Subcutaneous abdominal adipose tissue (tissue), 5 donors: ENCODE data around the gene IL5RA.

Experiments
- H3K27ac ChIP-seq: one replicate; pipeline ENCODE4 v1.7.0; 2013; ENCODE audit warnings: low read depth, mild to moderate bottlenecking, inconsistent platforms, low read length, moderate library complexity
- H3K27me3 ChIP-seq, 5 donors: one replicate each; pipeline ENCODE4 v1.7.0; 2013; ENCODE audit warnings: low read length in 5 of 5, inconsistent platforms in 1 of 5; ENCODE audit not compliant: control insufficient read depth in 5 of 5, insufficient read depth in 4 of 5
- H3K36me3 ChIP-seq, 5 donors: one replicate each; pipeline ENCODE4 v1.7.0; 2013; ENCODE audit warnings: low read length in 5 of 5; ENCODE audit not compliant: control insufficient read depth in 5 of 5, insufficient read depth in 5 of 5
- H3K4me1 ChIP-seq, 5 donors: one replicate each; pipeline ENCODE4 v1.7.0; 2013; ENCODE audit warnings: low read length in 5 of 5, mild to moderate bottlenecking in 3 of 5, moderate library complexity in 1 of 5; ENCODE audit not compliant: control insufficient read depth in 5 of 5, insufficient read depth in 5 of 5
- H3K4me3 ChIP-seq, 5 donors: one replicate each; pipeline ENCODE4 v1.7.0; 2013; ENCODE audit warnings: low read length in 5 of 5, low read depth in 1 of 5
- H3K9ac ChIP-seq, 5 donors: one replicate each; pipeline ENCODE4 v1.7.0; 2013; ENCODE audit warnings: low read length in 5 of 5, mild to moderate bottlenecking in 4 of 5, moderate library complexity in 3 of 5
- H3K9me3 ChIP-seq, 5 donors: one replicate each; pipeline ENCODE4 v1.7.0; 2013; ENCODE audit warnings: low read length in 5 of 5; ENCODE audit not compliant: control insufficient read depth in 5 of 5
- donor health status: healthy.
- donor health status: healthy.
- donor health status: healthy.
- donor health status: healthy.
- donor health status: healthy.

IL5RA gene

GRCh38 chr3:3023111-3023745 is 86.9 kb downstream of the IL5RA start:
- Histone ChIP-seq H3K4me3 (no peak overlapping the region), H3K27me3 (peaks cover 0 to 6% (median 0%) of the 10 kb centered on the region in 5 donors), H3K36me3 (no peaks in the 10 kb centered on the region), H3K9ac (no peak overlapping the region), H3K9me3 (no peaks in the 10 kb centered on the region), H3K27ac (no peak overlapping the region), H3K4me1 (no peaks in the 10 kb centered on the region)

- Histone ChIP-seq H3K9me3 (no peaks in the 10 kb centered on the region), H3K4me1 (no peaks in the 10 kb centered on the region), H3K9ac (no peak overlapping the region), H3K27me3 (peaks cover 0 to 6% (median 0%) of the 10 kb centered on the region in 5 donors), H3K27ac (no peak overlapping the region), H3K36me3 (no peaks in the 10 kb centered on the region), H3K4me3 (no peak overlapping the region)
Observed at GRCh38 chr3:3020209-3020608, 90.0 kb downstream of the IL5RA start.
